SK-N-SH (cell line): ENCODE measurements around the gene LRRC73. TPM values are rescaled to one million over a fixed set of nuclear protein-coding genes. Genes with fewer than 3 reads are reported as not detected.

Experiments used
- CTCF ChIA-PET: fragments of 300-600, 350-600 bp; formaldehyde crosslinking; extraction: SDS; loops from one replicate; lab custom pipeline; 2021; lab: Yijun Ruan, JAX
- POLR2A ChIA-PET: fragments of 350-600 bp; sonication (Branson Sonifier 250); formaldehyde crosslinking; extraction: SDS; loops from one replicate; lab custom pipeline; 2020; ENCODE audit warnings: antibody characterized with exemption, inconsistent platforms; lab: Yijun Ruan, JAX
- DNase-seq: peaks from one replicate; pipeline ENCODE4 v3.0.0; 2012
- H2AFZ ChIP-seq: fragments of 200-600 bp; sonication (generic); 2 replicates; pipeline ENCODE4 v1.8.1; 2016; ENCODE audit warnings: antibody characterized with exemption, mild to moderate bottlenecking, low read depth
- H3F3A ChIP-seq: fragments of 200-600 bp; sonication (generic); replicated peaks from 2 replicates; pipeline ENCODE3; 2016; ENCODE audit warnings: antibody characterized with exemption, mild to moderate bottlenecking; ENCODE audit not compliant: insufficient read depth
- H3K27ac ChIP-seq, 2 experiments: fragments of 200-500 bp in 1 of 2; fragments of 200-600 bp in 1 of 2; sonication (Bioruptor generic) in 1 of 2; sonication (generic), shearing (Covaris generic) in 1 of 2; 2 replicates each; pipeline versions ENCODE4 v1.5.1 to v1.6.1; 2014 to 2016; ENCODE audit warnings: low read depth in 2 of 2, inconsistent platforms in 1 of 2, low read length in 1 of 2, mild to moderate bottlenecking in 1 of 2, mixed read lengths in 1 of 2
- H3K27me3 ChIP-seq: fragments of 200-600 bp; sonication (generic), shearing (Covaris generic); 2 replicates; pipeline ENCODE4 v1.6.1; 2016; ENCODE audit warnings: mixed run types; ENCODE audit not compliant: insufficient read depth
- H3K36me3 ChIP-seq, 2 experiments: fragments of 200-500 bp in 1 of 2; fragments of 200-600 bp in 1 of 2; sonication (Bioruptor generic) in 1 of 2; sonication (generic) in 1 of 2; replicated peaks in 1 of 2; 2 replicates each; pipeline versions ENCODE3 to v1.5.1; 2014 to 2016; ENCODE audit warnings: low read length in 1 of 2, mild to moderate bottlenecking in 1 of 2; ENCODE audit not compliant: insufficient read depth in 2 of 2, control insufficient read depth in 1 of 2
- H3K4me1 ChIP-seq, 2 experiments: fragments of 200-500 bp in 1 of 2; fragments of 200-600 bp in 1 of 2; sonication (Bioruptor generic) in 1 of 2; sonication (generic), shearing (Covaris generic) in 1 of 2; 2 replicates each; pipeline versions ENCODE4 v1.5.1 to v1.6.1; 2014 to 2016; ENCODE audit warnings: low read depth in 1 of 2, low read length in 1 of 2, mixed run types in 1 of 2; ENCODE audit not compliant: insufficient read depth in 2 of 2, control insufficient read depth in 1 of 2
- H3K4me2 ChIP-seq: fragments of 200-600 bp; sonication (generic), shearing (Covaris generic); 2 replicates; pipeline ENCODE4 v1.6.1; 2017; ENCODE audit warnings: mixed run types
- H3K4me3 ChIP-seq, 2 experiments: fragments of 200-500 bp in 1 of 2; fragments of 200-600 bp in 1 of 2; sonication (Bioruptor generic) in 1 of 2; sonication (generic), shearing (Covaris generic) in 1 of 2; 2 replicates each; pipeline versions ENCODE4 v1.5.1 to v1.8.1; 2014 to 2016; ENCODE audit warnings: low read depth in 2 of 2, inconsistent platforms in 1 of 2, low read length in 1 of 2, mild to moderate bottlenecking in 1 of 2, mixed read lengths in 1 of 2, moderate library complexity in 1 of 2
- H3K79me2 ChIP-seq: fragments of 200-600 bp; sonication (generic); 2 replicates; pipeline ENCODE4 v1.8.1; 2017; ENCODE audit warnings: mild to moderate bottlenecking; ENCODE audit not compliant: insufficient read depth
- H3K9ac ChIP-seq: fragments of 200-600 bp; sonication (generic); 2 replicates; pipeline ENCODE4 v1.6.1; 2017; ENCODE audit warnings: mixed run types
- H3K9me2 ChIP-seq: fragments of 200-600 bp; sonication (generic); 2 replicates; pipeline ENCODE4 v1.6.1; 2017; ENCODE audit warnings: mixed run types
- H3K9me3 ChIP-seq: fragments of 200-600 bp; sonication (generic); 2 replicates; pipeline ENCODE4 v1.6.1; 2017; ENCODE audit warnings: mixed run types, mild to moderate bottlenecking, moderate library complexity
- H4K20me1 ChIP-seq: fragments of 200-600 bp; sonication (generic); 2 replicates; pipeline ENCODE4 v1.6.1; 2017; ENCODE audit warnings: mild to moderate bottlenecking, mixed run types; ENCODE audit not compliant: insufficient read depth
- CHD2 ChIP-seq: fragments of 150-350 bp; IDR thresholded peaks from 2 replicates; pipeline ENCODE4 v1.6.1; 2018; ENCODE audit warnings: low read length; ENCODE audit not compliant: partially characterized antibody
- CTCF ChIP-seq: fragments of 200-600 bp; sonication (generic); IDR thresholded peaks from 2 replicates; pipeline ENCODE4 v1.6.1; 2017; ENCODE audit warnings: antibody characterized with exemption, mild to moderate bottlenecking, moderate library complexity
- GATA2 ChIP-seq: sonication (generic); formaldehyde crosslinking; IDR thresholded peaks from 2 replicates; pipeline ENCODE4 v1.5.0; 2020; ENCODE audit warnings: mild to moderate bottlenecking, missing genetic modification reagents
- IRF3 ChIP-seq: fragments of 150-350 bp; IDR thresholded peaks from 2 replicates; pipeline ENCODE4 v1.6.1; 2016; ENCODE audit warnings: mild to moderate bottlenecking, low read depth, low read length
- MXI1 ChIP-seq: IDR thresholded peaks from 2 replicates; pipeline ENCODE4 v1.6.1; 2012; ENCODE audit warnings: mild to moderate bottlenecking, low read depth, low read length, improper control_type of control experiment
- NFIC ChIP-seq: IDR thresholded peaks from 2 replicates; pipeline ENCODE4 v1.4.0; 2012; ENCODE audit warnings: borderline replicate concordance
- WGBS: methylation state at CpG from one replicate; pipeline ENCODE4 v1.1.6; 2017; ENCODE audit warnings: low lambda C conversion rate; 5-methylcytosine and 5-hydroxymethylcytosine counted together
- polyA plus RNA-seq, 3 experiments: library from polyadenylated mRNA; depleted of rRNA; stranded (reverse); fragments of >200 nt; gene quantifications; 2 replicates each; pipeline ENCODE4 v1.2.3, GENCODE V29; 2012

The LRRC73 gene
- polyA plus RNA-seq, 1 of the 3 experiments (the other 2 are of a cell fraction): 0.89 TPM

DNA sequence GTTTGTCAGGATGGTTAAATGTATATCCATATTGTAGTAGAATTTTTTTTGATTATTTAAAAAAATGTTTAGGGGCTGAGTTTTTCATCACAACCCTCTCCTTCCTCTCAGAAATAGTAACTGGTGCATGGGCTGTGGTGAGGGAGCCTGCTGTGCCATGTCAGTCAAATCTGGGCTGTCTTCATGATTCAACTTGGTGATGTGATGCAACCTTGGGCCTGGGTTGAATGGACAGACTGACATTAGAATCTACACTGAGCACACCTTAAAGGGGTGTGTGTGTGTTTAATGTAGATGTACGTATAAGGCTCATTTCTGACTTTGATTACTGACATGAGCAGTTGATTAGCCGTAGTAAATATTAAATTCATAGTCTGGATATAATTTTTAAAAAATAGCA lies 29.1 kb downstream of the LRRC73 start:
- peaks cover 78% of the 10 kb centered on the region for H3K79me2 ChIP-seq
- no peak overlapping the region for H3K9ac ChIP-seq
- no peak overlapping the region for H3K4me3 ChIP-seq
- peaks cover 0 to 2% of the 10 kb centered on the region in 2 experiments for H3K36me3 ChIP-seq
- H2AFZ ChIP-seq: no peak overlapping the region
- H3K27ac ChIP-seq: no peak overlapping the region
- peaks cover 10 to 15% of the 10 kb centered on the region in 2 experiments; a peak in 3 of 4 replicates for H3K4me1 ChIP-seq
- H3K27me3 ChIP-seq: no peaks in the 10 kb centered on the region
- CTCF ChIA-PET: interaction anchor here (0.9 kb wide), 1 partner anchor 26 kb away, joined by 3 read pairs; no protein-coding TSS in a partner anchor
- no peaks in the 10 kb centered on the region for H3K9me2 ChIP-seq
- no peaks in the 10 kb centered on the region for H3F3A ChIP-seq
- POLR2A ChIA-PET: interaction anchor here (1.2 kb wide), 1 partner anchor 9 kb away, joined by 3 read pairs; no protein-coding TSS in a partner anchor
- H4K20me1 ChIP-seq: no peaks in the 10 kb centered on the region
- H3K9me3 ChIP-seq: no peaks in the 10 kb centered on the region
- H3K4me2 ChIP-seq: no peak overlapping the region
- TF ChIP-seq GATA2 (CRISPR knock-in tag) (no peak), IRF3 (no peak)
- DNase-seq: no peak
- 94% methylated on average over 2 of the region's 2 CpGs for WGBS

- CTCF ChIA-PET: interaction anchor here (1.2 to 3.9 kb wide), 6 partner anchors 9 to 29 kb away, joined by 3 to 23 read pairs (median 4); no protein-coding TSS in a partner anchor
- H3K4me3 ChIP-seq: peak overlapping the region; percentile 60 to 65
- H3K9me2 ChIP-seq: no peaks in the 10 kb centered on the region
- H2AFZ ChIP-seq: 0 out of 2 replicates have a peak overlapping the region, but pooled peaks have one; percentile 6
- H3K36me3 ChIP-seq: peaks cover 0 to 2% of the 10 kb centered on the region in 2 experiments
- H3K9me3 ChIP-seq: no peaks in the 10 kb centered on the region
- no peaks in the 10 kb centered on the region for H3F3A ChIP-seq
- WGBS: 4% methylated on average over 3 of the region's 3 CpGs
- peaks cover 10 to 15% of the 10 kb centered on the region in 2 experiments; a peak in 3 of 4 replicates for H3K4me1 ChIP-seq
- DNase-seq: no peak
- TF ChIP-seq CTCF (no peak), MXI1 (no peak), CHD2 (no peak), NFIC (no peak)
- no peaks in the 10 kb centered on the region for H3K27me3 ChIP-seq
- peak overlapping the region; percentile 40 to 65; a peak in 2 of 4 replicates for H3K27ac ChIP-seq
- H3K79me2 ChIP-seq: peaks cover 51% of the 10 kb centered on the region
- H3K4me2 ChIP-seq: peak overlapping the region; percentile 77
- H4K20me1 ChIP-seq: no peaks in the 10 kb centered on the region
- POLR2A ChIA-PET: interaction anchor here (0.6 to 1.5 kb wide), 9 partner anchors 8 to 602 kb away, joined by 3 to 5 read pairs (median 3); no protein-coding TSS in a partner anchor
- H3K9ac ChIP-seq: peak overlapping the region; percentile 79
Observed at GRCh38 chr6:43478008-43478372, 32.2 kb downstream of the LRRC73 start.
